HS-5 (cell line): ENCODE results near the gene NUBPL.
"Not testable (repeated sequence)": the region's sequence is repeated elsewhere in the genome, so short reads cannot be mapped to it uniquely, and the experiment has no call there.

Experiments used
- DNase-seq: peaks from one replicate; pipeline ENCODE4 v3.0.0-alpha.2; 2012; ENCODE audit warnings: low read depth

Gene NUBPL

DNA sequence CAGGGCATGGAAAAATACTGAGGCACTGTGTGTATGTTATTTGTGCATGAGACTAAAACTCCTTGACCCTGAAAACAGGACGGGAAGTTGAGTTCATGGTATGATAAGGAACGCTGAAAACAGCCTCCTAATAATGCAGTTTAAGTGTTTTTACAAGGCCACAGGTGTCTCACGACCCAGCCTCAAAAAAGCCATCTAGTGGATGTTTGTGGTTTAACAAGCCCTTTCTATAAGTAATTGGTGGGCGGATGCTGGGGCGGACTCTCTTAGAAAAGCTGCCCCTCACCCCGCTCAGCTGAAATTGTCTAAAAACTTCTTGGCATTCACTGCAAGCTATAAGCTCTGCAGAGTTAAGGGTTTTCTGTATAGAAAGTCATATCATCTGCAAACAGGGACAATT, 184.5 kb downstream of the NUBPL start:
- no peak for DNase-seq

DNA sequence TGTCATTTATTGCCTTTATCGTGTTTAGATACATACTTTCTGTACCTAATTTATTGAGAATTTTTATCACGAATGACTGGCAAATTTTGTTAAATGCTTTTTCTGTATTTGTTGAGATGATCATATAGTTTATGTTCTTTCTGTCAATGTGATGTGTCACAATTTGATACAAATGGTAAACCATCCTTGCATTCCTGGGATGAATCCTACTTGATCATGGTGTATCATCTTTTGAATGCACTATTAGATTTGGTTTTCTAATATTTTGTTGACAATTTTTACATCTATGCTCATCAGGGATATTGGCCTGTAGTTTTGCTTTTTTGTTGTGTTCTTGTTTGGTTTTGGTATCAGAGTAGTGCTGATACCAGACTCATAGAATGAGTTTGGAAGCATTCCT, 185.1 kb downstream of the NUBPL start:
- no peak for DNase-seq

DNA sequence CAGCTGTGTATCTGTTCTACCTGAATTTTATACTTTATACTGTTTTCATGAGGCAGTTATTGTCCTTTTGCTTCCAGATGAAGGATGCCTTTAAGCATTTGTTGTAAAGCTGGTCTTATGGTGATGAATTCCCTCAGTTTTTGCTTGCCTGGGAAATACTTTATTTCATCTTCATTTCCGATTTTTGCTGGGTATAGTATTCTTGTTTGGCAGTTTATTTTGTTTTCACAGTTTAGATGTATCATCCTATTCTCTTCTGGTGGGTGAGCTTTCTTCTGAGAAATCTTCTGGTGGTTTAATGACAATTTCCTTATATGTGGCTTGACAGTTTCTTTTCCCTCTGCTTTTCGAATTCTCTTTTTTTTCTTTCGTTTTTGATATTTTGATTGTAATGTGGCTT, 188.1 kb downstream of the NUBPL start:
- no peak for DNase-seq

DNA sequence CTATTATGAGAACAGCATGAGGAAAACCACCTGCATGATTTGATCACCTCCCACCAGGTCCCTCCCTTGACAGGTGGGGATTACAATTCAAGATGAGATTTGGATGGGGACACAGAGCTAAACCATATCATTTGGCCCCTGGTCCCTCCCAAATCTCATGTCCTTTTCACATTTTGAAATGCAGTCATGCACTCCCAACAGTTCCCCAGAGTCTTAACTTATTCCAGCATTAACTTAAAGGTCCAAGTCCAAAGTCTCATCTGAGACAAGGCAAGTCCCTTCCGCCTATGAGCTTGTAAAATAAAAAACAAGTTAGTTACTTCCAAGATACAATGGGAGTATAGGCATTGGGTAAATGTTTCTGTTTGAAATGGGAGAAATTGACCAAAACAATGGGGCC, 189.8 kb downstream of the NUBPL start:
- not testable (repeated sequence) for DNase-seq

DNA sequence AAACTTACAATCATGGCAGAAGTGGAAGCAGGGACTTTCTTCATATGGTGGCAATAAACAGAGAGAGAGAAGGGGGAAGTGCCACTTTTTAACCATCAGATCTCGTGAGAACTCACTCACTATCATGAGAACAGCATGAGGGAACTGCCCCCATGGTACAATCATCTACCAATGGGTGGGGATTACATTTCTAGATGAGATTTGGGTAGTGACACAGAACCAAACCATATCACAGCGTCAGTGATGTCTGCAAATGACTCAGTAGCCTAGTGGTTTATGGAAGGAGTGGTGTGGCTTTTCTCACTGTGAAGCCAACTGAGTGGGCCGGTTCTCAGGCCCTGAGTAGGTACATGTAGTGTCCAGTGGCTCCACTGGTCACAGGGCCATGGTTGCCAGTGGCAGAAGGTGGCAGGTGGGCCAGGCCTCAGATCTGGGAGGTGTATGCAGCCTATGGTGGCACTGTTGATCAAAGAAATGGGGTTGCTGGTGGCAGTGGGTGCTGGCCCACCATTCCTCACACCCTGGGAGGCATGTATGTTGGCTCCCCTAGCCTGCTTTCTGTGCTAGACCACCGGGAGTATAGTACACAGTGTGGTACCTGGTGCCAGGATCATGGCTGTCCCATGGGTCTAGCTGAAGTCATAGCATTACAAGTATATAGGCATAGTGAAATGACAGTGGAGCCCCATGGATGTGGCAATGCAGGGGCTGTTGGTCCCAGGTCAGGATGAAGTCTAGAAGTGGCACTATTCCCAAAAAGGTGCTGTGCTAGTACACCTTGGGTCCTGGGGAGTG, 191.9 kb downstream of the NUBPL start:
- no peak for DNase-seq

DNA sequence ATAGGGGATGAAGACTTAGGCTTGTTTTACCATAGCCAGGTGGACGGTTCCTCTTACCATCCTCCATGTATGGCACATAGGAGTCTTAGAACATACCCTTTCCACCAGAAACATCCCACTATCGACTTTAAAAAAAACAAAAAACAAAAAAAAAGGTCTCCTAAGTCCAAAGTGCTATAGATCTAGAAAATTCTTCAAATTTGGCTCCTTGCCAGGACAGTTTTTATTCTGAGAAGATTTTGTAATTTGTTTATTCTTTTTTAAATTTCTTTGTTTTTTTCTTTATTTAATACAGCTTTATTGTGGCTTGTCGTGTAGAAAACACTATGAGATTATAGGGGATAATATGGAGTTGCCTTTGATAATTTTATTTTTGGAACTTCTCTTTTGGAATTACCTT, 197.7 kb downstream of the NUBPL start:
- no peak for DNase-seq

DNA sequence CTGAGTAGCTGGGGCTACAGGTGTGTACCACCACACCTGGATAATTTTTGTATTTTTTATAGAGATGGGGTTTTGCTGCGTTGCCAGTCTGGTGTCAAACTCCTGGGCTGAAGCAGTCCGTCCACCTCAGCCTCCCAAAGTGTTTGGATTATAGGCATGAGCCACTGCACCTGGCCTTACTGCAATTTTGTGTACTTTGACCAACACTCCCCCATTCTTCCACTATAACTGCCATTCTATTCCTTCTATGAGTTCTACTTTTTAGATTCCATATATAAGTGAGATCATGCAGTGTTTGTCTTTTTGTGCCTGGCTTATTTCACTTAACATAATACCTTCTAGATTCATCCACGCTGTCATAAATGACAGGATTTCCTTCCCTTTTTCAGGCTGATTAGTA, 199.1 kb downstream of the NUBPL start:
- DNase-seq = no peak

DNA sequence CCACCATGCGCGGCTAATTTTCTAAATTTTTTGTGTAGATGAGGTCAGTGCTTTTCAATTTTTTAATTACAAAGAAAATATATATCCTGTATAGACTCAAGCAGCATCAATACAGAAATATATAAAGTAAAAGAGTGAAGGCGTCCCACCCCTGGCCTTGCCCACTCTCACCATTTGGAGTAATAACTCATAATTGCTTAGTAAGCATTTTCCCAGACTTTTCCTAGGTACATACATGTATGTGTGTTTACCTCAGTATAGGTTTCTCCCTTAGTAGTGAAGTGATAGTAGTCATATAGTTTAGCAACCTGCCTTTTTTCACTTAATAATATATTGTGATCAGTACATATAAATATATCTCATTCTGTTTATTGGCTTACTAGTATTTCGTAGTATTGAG, 200.1 kb downstream of the NUBPL start:
- no peak for DNase-seq

DNA sequence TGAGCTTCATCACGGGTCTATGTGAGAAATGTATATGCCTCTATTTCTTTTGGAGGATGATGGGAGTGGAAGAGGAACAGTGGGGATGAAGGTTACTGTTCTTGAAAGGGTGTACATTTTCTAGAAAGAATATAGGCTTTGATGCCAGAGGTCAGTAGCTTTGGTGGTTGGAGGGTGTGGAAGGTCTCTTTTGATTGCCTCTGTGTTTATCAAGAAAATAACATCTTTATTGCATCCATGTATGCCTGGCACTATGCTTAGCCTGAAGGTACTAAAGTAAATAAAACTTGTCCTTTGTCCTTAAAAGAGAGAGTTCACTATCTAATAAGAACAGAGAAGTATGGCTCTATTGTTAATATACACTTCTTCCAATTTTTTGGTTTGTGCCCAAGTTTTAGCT, 201.8 kb downstream of the NUBPL start:
- no peak for DNase-seq

DNA sequence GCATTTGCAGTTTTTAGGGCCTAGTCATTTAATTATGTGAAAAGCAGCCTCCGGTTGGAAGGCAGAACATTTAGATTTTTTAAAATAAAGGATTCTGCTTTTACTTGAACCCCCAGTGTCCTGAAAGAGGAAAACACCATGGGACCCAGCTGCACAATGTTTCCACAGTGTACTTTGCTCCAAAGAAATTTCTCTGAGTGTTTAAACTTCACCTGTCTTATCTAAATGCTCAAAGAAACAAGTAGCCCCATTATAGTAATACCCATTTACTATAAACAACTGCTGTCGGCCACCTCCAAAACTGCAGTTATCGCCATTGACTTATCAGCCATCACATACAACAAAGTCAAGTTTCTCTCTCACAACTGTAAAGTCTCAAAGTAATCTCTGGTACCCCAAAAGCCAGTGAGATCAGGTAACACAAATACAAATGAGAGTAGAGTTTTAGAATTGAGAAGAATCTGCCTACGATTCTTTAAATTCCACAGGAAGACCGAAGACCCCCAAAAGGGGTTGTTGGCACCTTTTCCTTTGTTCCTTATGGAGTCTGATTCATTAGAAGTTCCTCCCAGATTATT, 205.2 kb downstream of the NUBPL start:
- no peak for DNase-seq

DNA sequence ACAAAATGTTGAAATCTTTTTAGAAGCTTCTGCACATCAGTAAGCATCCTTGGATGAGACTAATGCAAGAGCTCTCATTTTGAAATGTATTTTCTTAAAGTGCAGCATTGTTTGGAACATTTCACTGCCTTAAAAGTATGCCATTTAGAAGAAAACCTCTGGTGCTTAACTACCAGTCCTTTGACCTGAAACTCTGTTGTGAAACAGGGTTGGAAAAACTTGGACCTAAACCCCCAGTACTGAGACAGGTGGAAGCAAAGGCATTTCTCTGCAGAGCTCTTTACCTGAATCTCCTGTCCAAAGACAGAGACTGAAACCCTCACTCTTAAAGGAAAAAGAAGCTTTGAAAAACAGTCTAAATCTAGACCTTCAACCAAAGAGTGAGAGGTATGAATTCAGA, 207.2 kb downstream of the NUBPL start:
- DNase-seq = no peak

DNA sequence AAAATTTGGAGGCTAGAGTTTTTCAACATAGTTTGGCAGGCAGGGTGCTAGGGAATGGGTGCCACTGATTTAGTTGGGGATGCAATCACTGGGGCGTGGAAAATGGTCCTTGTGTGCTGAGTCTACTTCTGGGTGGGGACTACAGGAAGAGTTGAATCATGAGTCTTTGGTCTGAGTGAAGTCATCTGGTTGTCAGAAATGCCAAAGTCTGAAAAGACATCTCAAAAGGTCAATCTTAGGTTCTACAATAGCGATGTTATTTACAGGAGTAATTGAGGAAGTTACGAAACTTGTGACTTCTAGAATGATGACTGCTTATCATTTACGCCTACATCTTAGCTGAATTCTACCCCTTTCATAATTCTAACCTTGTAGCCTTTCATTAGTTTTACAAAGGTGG, 209.1 kb downstream of the NUBPL start:
- DNase-seq = no peak

DNA sequence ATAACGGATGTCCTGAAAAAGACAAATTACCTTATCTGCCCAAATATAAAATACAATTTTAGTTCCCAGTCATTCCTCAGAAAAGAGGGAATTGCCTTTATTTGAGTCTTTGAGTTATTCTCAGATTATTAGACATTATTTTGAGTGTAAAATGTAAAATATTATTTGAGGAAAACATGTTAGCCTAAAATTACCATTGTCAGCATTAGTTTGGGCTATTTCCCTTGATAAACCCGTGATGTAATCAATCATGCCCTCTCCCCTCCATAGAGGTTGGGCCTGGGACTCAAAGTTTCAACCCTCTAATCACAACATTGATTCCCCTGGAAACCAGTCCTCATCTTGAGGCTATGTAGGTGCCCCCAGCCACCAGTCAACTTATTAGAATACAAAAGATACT, 213.4 kb downstream of the NUBPL start:
- DNase-seq = no peak

DNA sequence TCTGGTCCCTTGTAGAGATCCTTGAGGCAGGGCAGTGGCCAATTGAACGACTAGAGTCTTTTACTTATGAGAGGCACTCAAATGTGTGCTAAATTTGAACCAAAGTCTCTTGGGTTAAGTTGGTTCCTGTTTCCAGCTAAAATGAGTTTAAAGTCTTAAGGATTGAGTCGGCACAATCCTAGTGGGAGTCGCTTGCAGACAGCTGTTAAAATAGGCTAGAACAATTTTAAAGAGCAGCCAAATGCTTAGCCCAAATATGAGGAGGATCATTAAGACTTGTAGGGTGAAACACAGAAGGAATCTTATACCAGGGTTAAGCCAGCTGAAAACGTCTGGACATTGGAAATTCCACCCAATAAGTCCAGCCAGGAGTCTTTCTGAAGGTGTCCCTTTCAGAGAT, 216.1 kb downstream of the NUBPL start:
- DNase-seq = no peak

DNA sequence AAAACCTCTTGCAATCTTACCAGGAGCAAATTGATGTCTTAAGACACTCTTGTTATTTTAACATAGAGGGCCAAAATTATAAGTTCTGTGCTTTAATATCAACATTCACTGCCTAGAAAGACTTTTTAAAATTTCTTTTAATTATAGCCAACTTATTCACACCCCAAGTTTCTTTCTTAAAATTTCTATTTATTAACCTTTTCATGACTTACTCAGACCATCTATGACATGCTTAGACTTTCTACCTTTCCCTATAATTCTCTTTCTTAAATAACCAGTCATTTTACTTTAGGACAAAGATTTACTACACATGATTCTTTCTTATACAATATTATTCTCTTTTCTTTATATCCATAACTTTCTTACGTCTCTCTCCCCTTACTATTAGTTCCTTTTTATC, 220.4 kb downstream of the NUBPL start:
- peak; percentile 2 for DNase-seq

DNA sequence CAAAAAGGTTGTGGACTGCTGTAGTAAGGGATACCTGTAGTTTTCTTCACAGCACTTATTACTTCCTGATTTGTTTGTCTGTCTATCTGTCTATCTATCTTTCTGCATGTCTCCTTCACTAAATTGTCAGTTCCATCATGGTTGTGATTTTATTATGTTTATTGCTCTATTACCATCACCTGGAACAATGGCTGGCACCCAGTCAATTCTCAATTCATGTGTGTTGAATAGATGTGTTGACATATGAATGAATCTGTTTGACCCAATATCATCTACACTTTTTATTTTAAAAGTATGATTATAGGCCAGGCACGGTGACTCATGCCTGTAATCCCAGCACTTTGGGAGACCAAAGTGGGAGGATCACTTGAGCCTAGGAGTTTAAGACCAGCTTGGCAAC, 224.4 kb downstream of the NUBPL start:
- DNase-seq = no peak

DNA sequence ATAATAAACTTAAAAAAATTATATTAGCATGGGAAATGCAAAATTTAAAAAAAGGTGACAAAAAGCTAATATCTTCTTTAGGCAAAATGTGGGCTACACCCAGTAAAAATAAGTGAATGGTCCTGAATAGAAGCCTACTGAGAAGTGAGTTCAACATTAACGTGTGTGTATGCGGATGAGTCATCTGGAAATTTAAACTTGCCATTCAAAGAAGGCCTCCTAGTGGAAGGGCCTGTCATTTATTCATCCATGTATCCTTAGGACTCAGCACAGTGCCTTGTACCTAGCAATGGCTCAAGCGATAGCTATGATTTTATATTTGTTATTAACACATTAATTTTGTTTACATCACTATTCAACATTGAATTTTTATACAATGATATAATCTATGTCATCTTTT, 226.2 kb downstream of the NUBPL start:
- DNase-seq = no peak

DNA sequence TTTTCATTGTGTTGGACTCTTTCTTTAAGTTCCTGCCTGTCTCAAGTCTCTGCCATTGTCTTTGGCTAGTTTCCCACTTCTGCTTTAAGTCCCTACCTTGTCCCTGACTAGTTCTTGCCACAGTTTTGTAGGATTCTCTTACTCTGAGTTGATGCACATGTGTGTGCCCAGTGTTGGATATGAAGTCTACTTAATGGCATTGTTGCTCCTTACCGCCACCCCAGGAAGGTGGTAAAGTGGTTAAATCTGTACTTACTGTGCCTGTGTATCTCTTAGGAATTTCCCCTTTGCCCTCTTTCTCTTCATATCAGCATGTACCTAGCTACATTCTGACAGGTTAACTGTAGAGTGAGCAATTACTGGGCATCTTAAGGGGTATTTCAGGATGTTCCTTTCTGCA, 227.1 kb downstream of the NUBPL start:
- no peak for DNase-seq

DNA sequence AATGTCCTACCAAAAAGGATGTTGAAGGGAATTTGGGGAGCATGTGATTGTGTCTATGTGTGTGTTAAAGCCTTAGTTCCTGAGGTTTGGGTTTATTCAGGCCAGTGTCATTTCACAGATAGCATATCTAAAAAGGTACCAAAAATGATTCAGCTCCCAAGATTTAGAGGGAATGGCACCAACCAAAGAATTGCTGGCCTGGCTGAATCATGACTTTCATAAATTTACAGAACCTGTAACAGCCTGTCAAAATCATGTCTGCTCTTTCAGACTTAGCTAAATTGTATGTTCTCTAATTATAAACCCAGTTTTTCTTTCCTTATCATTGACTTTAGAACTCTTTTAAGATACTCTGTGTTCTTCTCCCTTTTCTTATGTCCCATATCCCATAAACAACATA, 231.5 kb downstream of the NUBPL start:
- DNase-seq = no peak

DNA sequence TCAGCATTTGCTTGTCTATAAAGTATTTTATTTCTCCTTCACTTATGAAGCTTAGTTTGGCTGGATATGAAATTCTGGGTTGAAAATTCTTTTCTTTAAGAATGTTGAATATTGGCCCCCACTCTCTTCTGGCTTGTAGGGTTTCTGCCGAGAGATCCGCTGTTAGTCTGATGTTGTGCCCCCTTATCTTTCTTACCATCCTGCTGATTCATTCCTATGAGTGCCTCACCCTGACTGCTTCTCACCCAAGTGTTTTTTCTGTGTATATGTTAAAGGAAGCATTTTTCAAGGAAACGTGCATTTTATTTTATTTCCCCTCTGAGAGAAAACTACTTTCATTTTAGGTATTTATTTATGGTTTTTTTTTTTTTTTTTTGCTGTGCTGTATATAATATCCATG, 236.7 kb downstream of the NUBPL start:
- DNase-seq = not testable (repeated sequence)

DNA sequence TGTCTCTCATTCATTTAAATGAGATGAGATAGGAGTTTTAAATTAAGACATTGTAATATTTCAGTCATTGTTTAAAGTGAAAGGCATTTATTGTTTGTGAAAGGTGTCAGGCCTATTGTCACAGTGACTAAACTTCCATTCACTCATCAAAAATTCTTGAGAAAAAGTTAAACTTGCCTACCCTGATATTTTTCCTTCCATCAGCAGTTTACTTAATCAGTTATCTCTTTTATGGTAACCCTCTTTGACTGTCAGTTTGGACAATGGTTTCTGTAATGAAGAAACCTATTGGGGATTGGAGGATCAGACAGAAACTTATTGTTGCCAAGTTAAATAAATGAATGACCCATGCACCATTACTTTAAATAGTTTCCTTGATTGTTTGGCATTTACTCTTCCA, 241.6 kb downstream of the NUBPL start:
- no peak for DNase-seq

DNA sequence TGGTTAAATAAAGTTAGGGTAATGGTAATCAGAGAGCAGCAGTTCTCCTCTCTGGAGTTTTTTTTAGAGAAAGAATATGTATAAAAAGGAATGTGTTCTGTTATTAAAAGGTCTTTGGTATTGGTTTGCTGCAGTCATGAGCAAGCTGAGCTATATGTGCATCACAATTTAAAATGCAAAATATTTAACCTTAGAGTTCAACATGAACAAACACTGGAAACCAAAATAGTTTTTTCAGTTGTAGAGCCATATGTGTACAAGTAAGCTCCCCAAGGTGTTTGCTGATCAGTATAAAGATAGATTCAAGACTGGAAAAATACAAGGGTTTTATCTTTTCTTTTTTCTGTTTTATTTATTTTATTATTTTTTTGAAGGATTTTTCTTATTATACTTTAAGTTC, 245.0 kb downstream of the NUBPL start:
- no peak for DNase-seq

DNA sequence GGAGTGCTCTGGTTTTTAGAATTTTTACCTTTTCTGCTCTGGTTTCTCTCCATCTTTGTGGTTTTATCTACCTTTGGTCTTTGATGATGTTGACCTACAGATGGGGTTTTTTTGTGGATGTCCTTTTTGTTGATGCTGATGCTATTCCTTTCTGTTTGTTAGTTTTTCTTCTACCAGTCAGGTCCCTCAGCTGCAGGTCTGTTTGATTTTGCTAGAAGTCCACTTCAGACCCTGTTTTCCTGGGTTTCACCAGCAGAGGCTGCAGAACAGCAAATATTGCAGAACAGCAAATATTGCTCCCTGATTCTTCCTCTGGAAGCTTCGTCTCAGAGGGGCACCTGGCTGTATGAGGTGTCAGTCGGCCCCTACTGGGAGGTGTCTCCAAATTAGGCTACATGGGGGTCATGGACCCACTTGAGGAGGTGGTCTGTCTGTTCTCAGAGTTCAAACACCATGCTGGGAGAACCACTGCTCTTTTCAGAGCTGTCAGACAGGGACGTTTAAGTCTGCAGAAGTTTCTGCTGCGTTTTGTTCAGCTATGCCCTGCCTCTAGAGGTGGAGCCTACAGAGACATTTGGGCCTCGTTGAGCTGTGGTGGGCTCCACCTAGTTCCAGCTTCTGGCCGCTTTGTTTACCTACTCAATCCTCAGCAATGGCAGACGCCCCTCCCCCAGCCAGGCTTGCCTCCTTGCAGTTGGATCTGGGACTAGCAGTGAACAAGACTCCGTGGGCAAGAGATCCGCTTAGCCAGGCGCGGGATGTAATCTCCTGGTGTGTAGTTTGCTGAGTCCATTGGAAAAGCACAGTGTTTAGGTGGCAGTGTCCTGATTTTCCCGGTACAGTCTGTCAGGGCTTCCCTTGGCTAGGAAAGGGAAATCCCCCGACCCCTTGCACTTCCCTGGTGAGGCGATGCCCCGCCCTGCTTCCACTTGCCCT, 250.8 kb downstream of the NUBPL start:
- DNase-seq = not testable (repeated sequence)
